ENCODE data around the gene C5orf22.
"Not testable (repeated sequence)": the region's sequence is repeated elsewhere in the genome, so short reads cannot be mapped to it uniquely, and the experiment has no call there.

Gene C5orf22

DNA sequence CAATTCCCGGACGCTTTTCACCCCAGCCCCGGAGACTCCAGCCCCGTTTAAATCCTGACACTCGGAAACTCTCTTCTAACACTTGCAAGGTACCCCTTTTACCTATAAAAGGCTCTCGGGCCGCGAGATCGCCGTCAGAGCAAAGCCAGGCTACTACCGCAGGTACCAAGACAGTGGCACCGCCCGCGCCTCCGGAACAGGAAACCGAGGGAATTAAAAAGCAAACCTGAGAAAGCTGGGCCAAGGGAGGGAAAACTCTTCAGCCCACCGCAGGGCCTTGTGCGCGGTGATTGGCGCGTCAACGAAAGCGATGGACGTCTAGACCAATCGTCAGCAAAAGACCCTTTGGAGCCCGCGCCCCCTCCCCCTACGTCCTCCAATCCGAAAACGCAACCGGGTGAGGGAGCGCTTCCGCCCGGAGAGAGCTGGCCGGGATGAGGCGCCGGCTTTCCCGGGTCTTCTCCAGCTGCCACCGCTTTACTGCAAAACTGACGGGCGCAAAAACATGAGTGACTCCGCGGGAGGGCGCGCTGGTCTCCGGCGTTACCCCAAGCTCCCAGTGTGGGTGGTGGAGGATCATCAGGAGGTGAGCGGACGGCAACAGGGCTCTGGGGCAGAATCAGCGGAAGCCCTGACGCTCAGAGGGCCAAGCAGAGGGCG, at the start of gene C5orf22, which contains the start of gene DROSHA:
TSS of gene C5orf22 (plus strand) at position 414 of the 660 bp plus-strand sequence. CDS start at position 506, 92 bp downstream.
TSS of gene DROSHA (minus strand) at position 206 of the 660 bp plus-strand sequence. CDS start 3,034 bp downstream, outside the sequence.
- DNase-seq (ENCODE audit: low read depth): peak; percentile 84

DNA sequence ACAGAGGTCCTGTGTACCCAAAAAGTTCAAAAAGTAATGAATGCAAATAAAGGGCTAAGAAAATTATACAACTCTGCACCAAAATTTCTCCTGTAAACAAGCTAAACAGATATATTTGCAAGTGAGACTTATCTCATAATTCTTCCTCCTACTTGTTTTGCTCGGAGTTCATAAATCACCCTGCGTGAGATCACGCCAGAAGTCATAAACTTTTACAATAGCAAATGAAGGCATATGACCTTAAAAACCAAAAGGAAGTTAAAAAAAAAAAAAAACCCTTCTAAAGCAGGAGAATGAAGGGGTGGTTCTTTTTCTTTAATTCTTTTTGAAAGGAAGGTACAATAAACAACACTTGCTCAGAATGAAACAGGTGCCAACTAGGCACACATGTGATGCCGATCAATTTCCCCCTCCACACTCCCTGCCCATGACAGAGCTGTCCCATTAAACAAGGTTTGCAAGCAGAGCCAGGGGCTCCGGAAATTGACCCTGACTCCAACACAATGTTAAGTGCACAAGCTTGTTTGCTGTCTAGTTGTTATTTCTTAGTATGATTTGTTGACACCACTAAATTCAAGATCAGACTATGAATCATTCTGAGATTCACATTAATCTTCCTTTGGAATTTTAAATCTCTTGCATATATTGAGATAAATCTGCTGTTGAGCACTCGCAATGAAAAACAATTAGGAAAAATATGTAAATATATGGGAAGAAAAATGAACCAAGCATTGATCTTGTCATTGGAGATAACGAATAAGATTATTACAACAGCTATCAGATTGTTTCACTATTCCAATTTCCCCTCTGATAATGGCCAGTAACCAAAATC, 46.5 kb upstream of the C5orf22 start:
- no peak for DNase-seq (ENCODE audit: low read depth)

DNA sequence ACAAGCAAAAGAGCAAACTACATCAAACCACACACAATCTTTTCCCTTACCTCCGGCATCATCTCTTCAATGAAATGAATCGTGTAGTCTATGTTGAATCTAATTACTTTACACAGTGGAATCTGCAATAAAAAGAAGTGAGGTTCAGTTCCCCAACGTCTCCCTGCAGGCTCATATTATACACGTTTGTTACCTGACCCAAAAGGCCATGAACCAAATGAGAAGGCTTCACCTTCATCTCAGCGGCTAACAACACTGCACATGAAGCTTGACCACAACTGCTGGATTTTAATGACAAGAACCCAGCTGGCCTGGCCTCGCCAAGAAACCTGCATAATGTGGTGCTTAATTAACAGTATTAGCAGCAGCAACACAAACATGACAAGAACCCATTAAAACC, 45.7 kb upstream of the C5orf22 start:
- DNase-seq (ENCODE audit: low read depth): no peak

DNA sequence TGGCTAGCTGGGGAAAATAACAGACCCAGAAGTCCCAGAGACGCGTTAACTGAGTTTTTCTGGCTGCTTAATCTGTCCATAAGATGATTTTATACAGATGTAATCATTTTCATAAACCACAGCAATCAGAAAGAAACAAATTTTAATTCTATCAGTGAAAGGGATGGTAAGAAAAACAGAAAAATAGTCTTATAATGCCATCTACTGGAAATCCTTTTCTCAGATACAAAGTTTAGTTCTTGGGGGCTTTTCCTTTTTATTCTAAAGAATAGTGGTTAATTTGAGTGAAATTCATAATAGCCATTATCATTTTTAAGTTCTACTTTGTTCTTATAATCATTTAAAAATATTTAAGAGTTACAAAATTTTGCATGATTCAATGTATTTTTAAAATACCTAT, 44.6 kb upstream of the C5orf22 start:
- no peak for DNase-seq (ENCODE audit: low read depth)

DNA sequence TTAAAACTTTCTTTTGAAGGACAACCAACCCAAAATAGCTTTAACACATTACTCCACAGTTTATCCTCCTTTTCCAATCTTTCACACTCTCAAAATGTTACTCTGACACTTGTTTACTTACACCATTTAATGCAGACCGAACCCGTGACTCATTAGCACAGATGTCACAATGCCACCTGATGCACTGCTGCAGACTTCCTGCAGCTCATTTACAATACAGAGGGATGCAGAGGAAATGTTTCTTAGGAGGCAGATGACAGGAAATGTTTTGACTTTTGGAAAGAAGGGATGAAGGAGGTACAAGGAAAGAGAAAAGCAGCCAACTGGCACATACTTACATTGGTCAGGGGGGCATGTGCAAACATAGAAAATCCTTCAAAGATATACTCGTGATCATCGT, 39.2 kb upstream of the C5orf22 start:
- no peak for DNase-seq (ENCODE audit: low read depth)

DNA sequence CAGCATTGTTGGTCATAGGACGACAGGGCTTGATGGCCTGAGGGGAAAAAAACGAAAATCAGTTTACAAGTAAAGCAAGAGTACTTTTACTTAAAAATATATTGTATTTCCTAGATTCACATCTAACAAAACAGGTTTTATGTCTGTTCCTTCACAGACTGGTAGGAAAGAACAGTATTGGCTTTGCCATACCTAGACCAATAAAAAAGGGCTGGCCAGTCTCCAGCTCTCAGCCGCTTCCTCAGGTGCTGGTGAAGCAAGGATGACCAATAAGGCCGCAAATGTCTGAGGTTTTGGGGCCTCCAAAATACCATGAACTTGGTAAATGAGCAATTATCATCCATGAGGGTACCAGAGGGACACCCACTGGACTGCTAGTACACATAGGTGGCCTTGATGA, 36.8 kb upstream of the C5orf22 start:
- no peak for DNase-seq (ENCODE audit: low read depth)

DNA sequence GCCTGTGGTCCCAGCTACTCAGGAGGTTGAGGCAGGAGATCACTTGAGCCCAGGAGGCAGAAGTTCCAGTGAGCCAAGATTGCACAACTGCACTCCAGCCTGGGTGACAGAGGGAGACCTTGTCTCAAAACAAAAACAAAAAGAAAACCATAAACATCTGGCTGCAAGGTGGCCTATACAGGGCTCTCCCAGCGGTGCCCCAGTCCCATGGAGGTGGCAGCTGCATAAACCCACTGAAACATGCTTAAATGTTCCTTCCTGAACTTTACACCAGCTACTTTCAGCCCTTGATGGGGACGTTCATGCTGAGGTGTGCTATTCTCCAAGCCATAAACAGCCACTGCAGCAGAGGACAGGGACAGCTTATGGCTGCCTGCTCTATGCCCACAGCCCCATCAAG, 35.8 kb upstream of the C5orf22 start:
- DNase-seq (ENCODE audit: low read depth): no peak

DNA sequence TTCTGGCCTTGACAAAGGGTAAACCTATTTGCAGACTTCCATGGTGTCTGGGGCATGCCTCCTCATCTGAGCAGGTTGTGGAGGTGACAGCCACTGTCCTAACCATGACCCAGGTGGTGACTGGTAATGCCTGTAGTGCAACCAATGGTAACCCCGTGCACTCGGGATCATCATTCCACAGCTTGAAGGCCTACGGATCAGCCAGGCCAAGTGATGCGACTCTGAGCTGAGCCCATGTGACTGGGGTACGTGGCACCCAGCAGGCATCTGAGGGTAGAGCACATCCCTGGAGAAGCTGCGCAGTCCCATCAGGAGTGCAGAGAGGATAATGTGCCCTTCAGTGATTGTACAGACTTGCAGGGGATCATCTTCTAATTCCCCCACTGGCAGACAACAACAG, 35.2 kb upstream of the C5orf22 start:
- no peak for DNase-seq (ENCODE audit: low read depth)

DNA sequence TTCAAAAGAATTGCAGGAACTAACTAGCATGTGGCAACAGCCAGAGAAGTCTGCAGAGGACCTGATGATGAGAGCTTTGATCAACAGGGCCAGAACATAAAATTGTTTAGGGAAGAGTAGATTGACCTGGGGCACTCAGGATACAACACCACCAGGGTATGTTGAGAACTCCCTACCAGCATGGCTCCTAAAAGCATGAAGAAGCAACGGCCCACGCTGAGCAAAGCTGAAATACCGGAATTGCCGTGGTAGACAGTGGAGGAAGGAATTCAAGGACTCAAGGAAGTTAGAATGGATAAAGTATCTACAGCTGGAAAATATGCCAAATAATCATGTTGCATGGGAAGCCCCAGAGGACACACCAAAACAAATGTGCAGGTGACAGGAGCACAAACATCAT, 31.8 kb upstream of the C5orf22 start:
- no peak for DNase-seq (ENCODE audit: low read depth)

DNA sequence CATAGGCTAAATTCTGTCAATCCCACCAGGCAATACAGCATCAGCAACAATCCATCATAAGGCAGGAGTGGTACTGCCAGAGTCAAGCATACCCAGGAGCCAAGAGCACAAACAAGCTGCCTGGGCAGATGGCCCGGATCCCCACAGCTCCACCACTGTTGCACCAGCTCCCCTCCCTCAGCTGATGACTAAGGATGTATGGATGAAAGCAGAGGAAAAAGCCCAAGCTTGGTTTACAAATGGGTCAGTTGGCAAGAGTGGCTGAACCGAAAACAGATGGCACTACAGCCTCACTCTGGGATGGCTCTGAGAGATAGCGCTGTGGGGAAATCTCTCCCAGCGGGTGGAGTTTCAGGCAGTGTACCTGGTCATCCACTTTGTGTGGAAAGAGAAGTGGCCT, 29.6 kb upstream of the C5orf22 start:
- DNase-seq (ENCODE audit: low read depth): no peak

DNA sequence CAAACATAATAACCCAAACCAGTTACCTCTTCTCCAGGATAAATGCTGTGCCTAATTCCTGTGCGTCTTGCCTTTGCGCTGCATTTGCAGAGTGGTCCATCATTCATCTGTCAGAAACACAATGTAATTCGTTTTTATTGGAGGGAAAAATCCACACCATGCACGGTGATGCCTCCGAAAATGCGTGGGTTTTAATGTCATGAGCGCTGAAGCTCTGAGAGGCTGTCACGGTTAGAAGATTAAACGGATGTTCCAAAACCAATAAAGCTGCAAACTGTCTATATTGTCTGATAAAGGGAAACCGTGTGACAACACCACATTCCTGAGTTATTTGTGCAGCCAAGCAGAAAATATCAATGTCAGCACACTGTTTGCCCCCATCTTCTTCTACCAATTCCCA, 27.6 kb upstream of the C5orf22 start:
- no peak for DNase-seq (ENCODE audit: low read depth)

DNA sequence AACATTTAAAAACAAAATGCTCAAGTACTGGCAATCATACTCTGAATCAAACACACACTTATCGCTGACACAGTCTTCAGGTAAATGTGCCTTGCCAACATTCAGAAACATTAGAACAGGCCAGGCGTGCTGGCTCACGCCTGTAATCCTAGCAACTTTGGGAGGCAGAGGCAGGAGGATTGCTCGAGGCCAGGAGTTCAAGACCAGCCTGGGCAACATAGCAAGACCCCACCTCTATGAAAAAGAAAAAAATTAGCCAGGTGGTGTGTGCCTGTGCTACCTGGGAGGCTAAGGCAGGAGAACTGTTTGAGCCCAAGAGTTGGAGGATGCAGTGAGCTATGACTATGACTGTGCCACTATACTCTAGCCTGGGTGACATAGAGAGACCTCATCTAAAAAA, 20.8 kb upstream of the C5orf22 start:
- DNase-seq (ENCODE audit: low read depth): no peak

DNA sequence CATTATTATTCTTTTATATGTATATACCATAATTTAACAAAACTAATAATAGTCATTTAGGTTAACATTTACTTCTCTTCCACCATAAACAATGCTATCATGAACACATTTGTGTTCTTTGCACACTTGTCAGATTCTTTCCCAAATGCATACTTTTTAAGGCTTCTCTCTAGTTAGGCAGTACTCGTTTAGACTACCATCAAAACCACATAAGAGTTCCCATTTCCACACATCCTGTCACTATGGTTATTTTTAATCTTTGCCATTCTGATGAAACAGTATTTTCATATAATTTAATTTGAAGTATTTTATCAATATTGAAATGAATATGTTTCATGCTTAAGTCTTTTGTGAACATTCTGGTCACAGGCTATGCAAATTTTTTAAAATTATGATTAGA, 15.3 kb upstream of the C5orf22 start:
- DNase-seq (ENCODE audit: low read depth): no peak

DNA sequence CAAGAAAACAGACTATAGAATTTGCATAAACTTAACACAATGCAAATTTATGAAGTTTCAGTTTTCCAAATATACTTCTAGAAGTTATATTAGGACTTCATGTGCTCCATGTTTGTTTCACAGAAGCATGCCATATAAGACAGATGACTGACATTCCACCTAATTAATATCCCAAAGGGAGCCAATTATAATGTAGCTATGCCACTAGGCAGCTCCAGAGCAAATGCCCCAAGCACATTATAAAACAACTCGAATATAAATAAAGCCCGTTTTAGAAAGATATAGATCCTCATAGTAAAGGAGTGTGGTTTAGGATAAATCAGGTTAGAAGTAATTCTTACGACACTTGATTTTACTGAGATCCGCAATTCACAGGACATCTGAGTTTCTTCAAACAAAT, 9.1 kb upstream of the C5orf22 start:
- DNase-seq (ENCODE audit: low read depth): no peak

DNA sequence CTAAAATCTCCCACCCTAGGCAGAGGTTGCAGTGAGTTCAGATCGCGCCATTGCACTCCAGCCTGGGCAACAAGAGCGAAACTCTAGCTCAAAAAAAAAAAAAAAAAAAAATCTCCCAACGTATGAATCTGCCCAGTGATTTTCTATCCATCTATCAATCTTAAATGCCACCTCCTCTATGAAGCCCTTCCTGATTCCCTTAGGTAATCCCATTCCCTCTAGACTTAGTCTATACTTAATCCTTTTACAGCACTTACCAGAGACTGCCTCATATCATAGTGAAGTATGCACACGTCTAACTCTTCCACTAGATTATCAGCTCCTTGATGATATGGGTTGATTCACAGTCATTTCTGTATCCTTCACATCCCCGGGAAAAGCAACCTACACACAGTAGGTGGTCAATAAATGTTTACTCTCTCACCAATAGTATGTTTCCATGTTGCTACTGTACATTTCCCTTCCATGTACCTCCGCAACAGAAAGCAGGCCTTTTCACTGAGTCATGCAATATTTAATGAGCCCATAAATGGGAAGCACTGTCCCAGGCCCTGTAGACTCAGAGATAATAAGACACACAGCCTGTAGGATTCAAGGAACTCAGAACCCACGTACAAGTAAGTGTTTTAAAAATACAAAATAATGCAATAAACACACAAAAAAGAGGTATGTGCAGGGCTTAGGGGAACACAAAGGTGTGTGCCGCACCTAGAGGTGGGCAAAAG, 1.4 kb upstream of the C5orf22 start:
- no peak for DNase-seq (ENCODE audit: low read depth)

DNA sequence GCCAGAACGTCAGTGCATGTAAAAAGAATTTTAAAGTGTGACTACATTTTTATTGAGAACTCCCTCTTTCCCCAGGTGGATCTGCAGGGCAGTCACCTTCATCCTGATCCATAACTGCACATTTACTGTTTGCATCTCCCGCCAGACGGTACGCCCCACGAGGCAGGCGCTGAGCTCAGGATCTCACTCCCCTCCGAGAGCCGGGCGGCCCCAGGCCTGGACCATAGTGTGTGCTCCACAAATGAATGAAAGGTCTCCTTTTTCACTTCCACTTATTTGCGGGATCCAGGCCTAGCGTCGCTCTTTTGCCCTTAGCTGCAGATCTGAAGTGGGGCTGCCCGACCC, 586 bp upstream of the C5orf22 start:
- no peak for DNase-seq (ENCODE audit: low read depth)

DNA sequence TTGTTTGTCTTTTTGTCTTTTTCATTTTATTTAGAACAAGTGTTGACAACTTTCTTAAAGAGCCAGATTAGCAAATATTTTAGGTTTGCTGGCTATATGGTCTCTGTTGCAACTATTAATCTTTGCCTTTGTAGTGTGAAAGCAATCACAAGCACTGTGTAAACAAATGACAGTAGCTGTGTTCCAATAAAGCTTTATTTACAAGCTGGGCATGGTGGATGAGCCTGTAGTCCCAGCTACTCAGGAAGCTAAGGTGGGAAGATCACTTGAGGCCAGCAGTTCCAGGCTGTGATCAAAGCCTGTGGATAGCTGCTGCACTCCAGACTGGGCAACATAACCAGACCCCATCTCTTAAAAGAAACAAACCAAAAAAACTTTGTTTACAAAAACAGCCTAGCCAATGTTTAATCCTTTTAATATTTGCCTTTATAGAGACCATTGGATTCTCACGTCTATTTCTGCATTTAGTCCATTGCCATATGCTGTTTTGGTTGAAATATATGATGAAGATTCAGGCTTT, 2.5 kb downstream of the C5orf22 start:
- no peak for DNase-seq (ENCODE audit: low read depth)

DNA sequence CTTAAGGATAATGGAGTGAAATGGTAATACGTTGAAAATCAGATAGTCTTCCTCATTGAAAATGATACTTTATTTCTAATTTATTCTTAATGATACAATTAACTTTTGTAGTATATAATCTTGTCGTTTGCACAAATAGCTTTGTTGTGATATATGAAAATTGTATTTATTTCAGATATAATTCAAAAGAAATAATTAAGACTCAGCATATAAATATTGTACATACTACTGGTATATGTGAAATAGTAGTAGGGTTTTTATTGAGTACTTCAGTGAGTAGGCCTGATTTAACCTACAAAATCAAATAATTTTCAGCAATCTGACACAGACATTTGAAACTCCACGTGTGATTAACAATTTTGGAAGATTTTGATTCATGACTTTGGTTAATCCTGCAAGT, 4.8 kb downstream of the C5orf22 start:
- no peak for DNase-seq (ENCODE audit: low read depth)

DNA sequence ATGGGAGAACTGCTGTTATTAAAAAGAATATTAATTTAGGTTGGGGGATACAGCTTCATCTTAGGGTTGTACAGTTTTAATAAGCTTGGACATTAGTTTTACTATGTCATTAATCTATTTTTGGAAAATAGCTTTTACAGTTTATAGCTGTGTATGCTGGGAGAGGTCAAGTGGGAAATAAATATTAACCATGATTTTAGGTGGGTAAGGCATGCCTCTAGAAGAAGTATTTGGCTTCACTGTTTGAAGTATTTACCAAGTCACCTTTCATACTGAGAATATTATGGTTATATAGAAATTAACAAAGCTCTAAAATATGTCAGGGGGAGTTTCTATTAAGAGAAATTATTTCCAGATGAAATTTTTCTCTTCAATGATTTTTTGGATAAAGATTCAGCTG, 5.2 kb downstream of the C5orf22 start:
- no peak for DNase-seq (ENCODE audit: low read depth)

DNA sequence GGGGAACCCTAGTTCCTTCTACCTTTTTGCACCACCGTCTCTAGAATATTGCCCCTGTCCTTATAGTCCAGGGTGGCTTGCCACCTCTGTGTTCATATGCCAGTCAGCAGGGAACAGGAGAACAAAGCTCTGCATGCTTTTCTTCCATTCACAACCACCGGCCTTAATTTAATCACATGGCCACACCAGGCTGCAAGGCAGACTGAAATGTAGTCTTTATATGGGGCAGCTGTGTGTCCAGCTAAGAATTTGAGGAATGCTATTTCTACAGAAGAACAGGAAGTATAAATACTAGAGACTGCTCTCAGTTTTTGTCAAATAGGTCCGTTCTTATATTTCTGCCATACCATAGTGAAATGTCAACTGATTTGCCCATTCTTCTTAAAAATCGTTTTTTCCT, 5.8 kb downstream of the C5orf22 start:
- no peak for DNase-seq (ENCODE audit: low read depth)

DNA sequence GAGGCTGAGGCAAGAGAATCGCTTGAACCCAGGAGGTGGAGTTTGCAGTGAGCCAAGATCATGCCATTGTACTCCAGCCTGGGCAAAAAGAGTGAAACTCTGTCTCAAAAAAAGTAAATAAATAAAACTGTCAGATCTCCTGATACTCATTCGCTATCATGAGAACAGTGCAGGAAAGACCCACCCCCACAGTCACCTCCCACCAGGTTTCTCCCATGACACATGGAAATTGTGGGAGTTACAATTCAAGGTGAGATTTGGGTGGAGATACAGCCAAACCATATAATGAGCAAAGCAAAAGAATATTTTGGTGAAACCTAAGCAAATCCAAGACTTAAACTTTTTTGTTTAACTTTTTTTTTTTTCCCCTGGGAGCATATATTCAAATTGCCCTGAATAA, 17.0 kb downstream of the C5orf22 start:
- DNase-seq (ENCODE audit: low read depth): not testable (repeated sequence)

DNA sequence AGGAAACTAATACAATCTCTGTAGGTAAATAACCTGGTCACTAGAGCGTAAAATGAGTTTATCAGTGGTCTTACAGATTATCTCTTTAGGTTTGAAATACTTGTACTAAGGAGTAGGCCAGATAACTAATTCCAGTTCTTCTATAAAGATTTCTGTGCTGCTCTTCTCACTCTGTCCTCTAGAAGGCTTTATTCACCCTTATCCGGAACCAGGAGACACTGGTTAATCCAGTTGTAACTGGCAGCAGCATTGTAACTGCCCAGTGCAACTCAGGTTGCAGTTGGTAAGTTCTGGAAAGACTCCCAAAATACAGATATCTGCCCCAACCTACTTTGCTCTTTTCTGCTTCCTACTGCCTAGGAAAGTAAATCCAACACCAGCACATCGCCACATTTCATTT, 19.8 kb downstream of the C5orf22 start:
- DNase-seq (ENCODE audit: low read depth): no peak

DNA sequence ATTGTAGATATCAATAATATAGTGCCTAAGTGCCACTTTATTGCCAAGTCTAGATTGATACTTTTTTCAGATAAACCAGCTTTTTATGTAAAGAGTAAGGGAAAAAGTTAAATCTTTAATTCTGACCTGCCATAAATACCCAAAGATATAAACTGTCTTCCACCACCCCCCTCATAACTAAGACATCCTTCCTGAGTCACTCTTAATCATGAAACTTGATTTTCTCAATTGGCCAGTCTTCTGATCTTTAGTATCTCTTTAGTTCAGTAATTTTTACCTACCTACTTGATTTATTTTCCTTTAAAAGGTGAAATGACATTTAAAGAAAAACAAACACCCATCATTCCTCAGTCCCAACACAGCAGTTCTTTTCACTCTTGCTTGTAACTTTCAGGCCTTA, 21.8 kb downstream of the C5orf22 start:
- no peak for DNase-seq (ENCODE audit: low read depth)

Measured in non-pigmented ciliary epithelial cell (primary cell).